Duodenal mucosa (tissue), 2 donors: ENCODE measurements around the gene CDKN1C.
A peak's percentile ranks its signal among the peaks of the same experiment; 100 is the strongest.

Experiments
- H3K27ac ChIP-seq: one replicate; pipeline ENCODE4 v1.7.0; 2013; ENCODE audit warnings: low read depth, low read length
- H3K27me3 ChIP-seq, 2 donors: one replicate each; pipeline ENCODE4 v1.7.0; 2013; ENCODE audit warnings: low read length in 2 of 2, control low read depth in 1 of 2; ENCODE audit not compliant: insufficient read depth in 2 of 2, control insufficient read depth in 1 of 2
- H3K36me3 ChIP-seq, 2 donors: one replicate each; pipeline ENCODE4 v1.7.0; 2013; ENCODE audit warnings: low read length in 2 of 2, control low read depth in 1 of 2; ENCODE audit not compliant: insufficient read depth in 2 of 2, control insufficient read depth in 1 of 2
- H3K4me1 ChIP-seq, 2 donors: one replicate each; pipeline ENCODE4 v1.7.0; 2013; ENCODE audit warnings: low read length in 2 of 2, control low read depth in 1 of 2; ENCODE audit not compliant: insufficient read depth in 2 of 2, control insufficient read depth in 1 of 2
- H3K4me3 ChIP-seq, 2 donors: one replicate each; pipeline ENCODE4 v1.7.0; 2013; ENCODE audit warnings: low read length in 2 of 2, low read depth in 1 of 2
- H3K9ac ChIP-seq, 2 donors: one replicate each; pipeline ENCODE4 v1.7.0; 2013; ENCODE audit warnings: low read length in 2 of 2, low read depth in 1 of 2
- H3K9me3 ChIP-seq, 2 donors: one replicate each; pipeline ENCODE4 v1.7.0; 2013; ENCODE audit warnings: low read length in 2 of 2, control low read depth in 1 of 2; ENCODE audit not compliant: control insufficient read depth in 1 of 2

CDKN1C gene

DNA sequence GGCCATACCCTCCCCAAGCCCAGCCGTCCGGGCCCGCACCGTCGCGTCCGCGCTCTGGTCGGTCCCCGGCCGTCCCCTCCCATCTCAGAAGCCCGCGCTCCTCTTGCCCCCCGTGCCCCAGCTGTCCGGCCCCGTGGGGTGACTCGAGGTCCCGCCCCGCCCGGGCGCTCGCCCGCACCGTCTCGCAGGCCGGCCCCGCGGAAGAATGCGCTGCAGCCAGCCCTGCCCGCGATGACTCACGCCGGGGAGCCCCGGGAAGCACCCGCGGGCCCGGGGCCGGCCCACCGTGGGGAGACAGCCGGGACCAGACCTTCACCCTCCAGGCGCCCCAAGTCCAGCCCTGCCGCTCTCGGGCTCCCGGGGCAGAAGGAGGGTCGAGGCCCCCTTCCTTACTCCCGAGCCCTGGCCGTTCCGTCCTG is 44.0 kb upstream of the CDKN1C start:
- Histone ChIP-seq H3K36me3 (no peaks in the 10 kb centered on the region), H3K4me3 (peak overlapping the region; percentile 67 to 80), H3K4me1 (peaks cover 31 to 44% of the 10 kb centered on the region in 2 donors), H3K9me3 (no peaks in the 10 kb centered on the region), H3K27me3 (no peaks in the 10 kb centered on the region), H3K9ac (peak overlapping the region; percentile 76 to 89), H3K27ac (peak overlapping the region; percentile 92)

DNA sequence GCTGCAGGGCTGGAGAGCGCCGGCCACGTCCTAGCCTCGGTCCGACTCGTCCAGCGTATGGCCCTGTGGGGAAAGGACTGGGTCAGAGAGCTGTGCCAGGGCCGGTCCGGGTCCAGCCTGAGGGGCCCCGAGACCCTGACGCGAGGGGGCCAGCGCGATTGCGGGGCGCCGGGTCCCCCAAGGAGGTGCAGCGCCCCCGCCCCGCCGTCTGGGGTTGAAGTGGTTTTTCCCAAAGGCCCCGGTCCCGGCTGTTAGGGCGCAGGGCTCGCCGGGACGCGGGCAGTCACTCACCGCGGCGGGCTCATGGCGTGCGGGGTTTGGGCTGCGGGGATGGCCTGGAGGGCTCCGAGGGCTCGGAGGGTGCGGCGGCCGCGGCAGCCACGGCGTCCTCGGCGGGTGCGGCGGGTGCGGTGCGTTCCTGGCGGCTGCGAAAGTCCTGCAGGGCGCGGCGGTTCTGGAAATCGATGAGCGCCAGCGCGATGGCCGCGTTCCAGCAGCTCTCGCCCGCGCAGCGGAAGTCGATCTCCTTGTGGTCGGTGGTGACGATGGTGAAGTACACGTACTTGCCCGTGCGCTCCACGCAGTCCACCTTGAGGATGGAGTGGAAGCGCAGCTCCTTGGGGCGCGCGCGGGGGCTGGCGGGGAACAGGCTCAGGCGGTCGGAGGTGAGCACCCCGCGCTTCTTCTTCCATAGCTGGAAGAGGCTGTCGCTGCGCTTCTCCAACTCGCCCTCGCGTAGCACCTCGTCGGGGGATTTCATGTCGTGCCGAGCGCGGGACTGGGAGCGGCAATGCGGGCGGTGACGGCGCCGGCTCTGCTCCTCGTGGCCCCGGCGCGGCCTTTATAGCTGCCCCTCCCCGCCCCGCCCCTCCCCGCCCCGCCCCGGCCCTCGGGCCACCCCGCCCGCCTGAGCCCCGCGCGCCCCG is 43.3 kb upstream of the CDKN1C start, which contains the start of gene PHLDA2:
TSS of gene PHLDA2 (minus strand) at position 816 of the 926 bp plus-strand sequence. CDS start at position 760, 56 bp downstream.
- peak within 1 kb of the TSS; percentile 81 to 89 for H3K9ac ChIP-seq
- H3K4me3 ChIP-seq, result peak within 1 kb of the TSS; percentile 74 to 80
- no peaks in the 10 kb centered on the region for H3K9me3 ChIP-seq
- no peaks in the 10 kb centered on the region for H3K36me3 ChIP-seq
- H3K27me3 ChIP-seq, result no peaks in the 10 kb centered on the region
- peak within 1 kb of the TSS; percentile 92 for H3K27ac ChIP-seq
- H3K4me1 ChIP-seq, result peaks cover 36 to 49% of the 10 kb centered on the region in 2 donors

DNA sequence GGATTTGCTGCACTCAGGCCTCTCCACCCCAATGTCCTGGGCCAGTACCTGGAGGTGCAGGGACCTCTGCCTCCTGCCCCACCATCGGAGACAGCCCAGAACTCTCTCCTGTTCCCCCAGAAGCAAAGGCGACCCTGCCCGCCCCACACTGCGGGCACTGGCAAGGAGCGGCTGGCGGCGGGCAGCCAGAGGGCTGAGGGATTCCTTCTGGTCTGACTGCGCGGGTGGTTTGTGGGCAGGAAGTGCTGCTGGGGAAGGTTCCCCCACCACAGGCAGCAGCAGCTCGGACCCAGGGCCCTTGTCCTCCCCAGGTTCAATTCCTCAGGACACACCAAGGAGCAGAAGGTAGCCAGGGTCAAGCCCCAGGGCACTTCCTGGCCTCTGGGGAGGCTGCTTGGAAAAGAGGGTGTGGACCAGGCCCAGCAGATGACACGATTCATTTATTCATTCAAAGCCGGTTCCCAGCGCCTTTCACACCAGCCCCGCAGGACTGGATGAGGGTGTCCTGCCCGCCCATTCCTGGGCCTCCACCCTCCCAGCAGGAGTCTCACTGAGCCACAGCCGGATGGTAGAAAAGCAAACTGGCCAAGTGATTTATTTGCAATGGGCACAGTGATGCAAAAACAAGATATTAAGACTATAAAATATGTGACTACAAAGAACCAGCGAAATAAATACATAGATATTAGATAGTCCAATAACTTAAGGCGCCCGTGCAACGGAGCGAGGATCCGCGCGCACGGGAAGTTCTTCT is 42.5 kb upstream of the CDKN1C start:
- Histone ChIP-seq H3K36me3 (no peaks in the 10 kb centered on the region), H3K27ac (peak overlapping the region; percentile 89), H3K4me1 (peaks cover 31 to 45% of the 10 kb centered on the region in 2 donors), H3K4me3 (peak overlapping the region; percentile 74 to 80), H3K9ac (peak overlapping the region; percentile 66 to 81), H3K27me3 (no peaks in the 10 kb centered on the region), H3K9me3 (no peaks in the 10 kb centered on the region)

DNA sequence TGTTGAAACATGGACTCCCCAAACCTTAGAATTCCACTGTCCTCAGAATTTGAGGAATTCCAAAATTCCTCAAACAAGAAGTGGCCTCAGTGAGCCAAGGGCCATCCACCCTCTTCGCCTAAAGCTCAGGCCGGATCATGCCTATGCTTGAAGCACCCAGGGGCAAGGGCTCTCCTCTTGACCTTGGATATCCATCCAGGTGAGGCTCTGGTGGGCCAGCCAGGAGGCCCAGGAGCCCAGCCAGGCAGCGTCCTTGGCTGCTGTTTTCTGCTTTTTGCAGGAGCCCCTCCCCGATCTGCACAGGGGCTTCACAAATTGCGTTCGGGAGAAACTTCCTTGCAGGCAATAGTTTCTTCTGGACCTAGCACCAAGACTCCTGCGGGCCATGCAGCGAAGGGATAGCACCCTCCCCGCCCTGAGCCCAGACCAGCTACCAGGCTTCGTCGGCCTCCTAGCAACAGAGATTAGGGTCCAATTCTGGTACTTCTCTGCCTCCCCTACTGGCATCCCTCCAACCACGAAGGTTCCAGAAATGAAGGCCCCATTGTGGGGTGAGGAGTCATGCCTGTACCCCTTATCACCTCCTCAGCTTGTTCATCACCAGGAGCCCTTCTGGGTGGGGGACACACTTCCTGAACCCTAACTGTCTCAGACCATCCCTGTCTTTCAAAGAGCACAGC is 41.7 kb upstream of the CDKN1C start:
- no peaks in the 10 kb centered on the region for H3K9me3 ChIP-seq
- H3K4me3 ChIP-seq, result peak overlapping the region; percentile 74 to 80
- H3K27me3 ChIP-seq, result no peaks in the 10 kb centered on the region
- H3K36me3 ChIP-seq, result no peaks in the 10 kb centered on the region
- H3K27ac ChIP-seq, result no peak overlapping the region
- H3K4me1 ChIP-seq, result peaks cover 31 to 44% of the 10 kb centered on the region in 2 donors
- peak overlapping the region; percentile 66 to 81 for H3K9ac ChIP-seq

DNA sequence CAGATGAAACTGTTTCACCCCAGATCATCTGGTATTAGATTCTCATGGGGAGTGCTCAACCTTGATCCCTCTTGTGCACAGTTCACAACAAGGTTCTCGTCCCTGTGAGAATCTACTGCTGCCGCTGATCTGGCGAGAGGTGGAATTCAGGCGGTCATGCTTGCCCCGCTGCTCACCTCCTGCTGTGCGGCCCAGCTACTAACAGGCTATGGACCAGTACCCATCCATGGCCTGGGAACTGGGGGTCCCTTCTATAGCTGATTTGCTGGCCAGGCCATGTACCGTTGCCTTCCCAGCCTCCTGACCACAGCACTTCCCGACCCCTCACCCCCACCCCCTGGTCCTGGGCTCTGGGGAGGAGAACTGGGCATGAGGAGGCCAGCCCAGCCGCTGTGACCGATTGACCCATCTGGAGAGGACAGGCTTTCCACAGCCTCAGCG is 41.1 kb upstream of the CDKN1C start:
- no peaks in the 10 kb centered on the region for H3K27me3 ChIP-seq

DNA sequence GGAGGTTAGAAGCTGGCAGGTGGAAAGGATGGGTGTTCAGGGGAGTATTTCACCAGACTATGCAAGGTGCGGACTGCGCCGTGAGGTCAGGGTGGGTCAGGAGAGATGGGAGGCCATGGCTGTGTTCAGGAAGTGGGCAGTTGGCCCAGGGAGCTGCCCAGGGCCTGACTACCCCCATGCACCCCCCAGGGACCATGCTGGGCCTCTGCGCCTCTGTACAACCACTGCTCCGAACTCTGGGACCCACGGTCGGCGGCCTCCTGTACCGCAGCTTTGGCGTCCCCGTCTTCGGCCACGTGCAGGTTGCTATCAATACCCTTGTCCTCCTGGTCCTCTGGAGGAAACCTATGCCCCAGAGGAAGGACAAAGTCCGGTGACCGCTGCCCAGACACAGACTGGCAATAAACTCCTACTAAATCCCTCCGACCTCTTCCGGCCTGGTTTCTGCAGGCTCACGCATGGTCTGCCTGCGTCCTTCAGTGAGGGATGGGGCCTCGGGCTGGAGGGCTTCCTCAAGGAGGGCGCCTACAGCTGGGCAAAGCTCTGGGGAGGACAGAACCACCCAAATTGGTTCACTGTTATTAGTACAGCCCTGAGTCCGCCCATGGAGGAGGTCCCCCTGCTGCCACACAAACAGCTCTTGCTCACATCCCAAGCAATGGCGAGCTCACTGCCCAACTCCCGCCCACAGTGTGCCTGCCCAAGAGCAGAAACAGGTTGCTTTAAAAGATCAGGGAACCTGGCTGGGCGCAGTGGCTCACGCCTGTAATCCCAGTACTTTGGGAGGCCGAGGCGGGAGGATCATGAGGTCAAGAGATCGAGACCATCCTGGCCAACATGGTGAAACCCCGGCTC is 39.5 kb upstream of the CDKN1C start:
- no peaks in the 10 kb centered on the region for H3K36me3 ChIP-seq
- no peaks in the 10 kb centered on the region for H3K27me3 ChIP-seq
- H3K4me3 ChIP-seq, result no peak overlapping the region
- no peaks in the 10 kb centered on the region for H3K9me3 ChIP-seq
- peak overlapping the region; percentile 32 for H3K27ac ChIP-seq
- H3K4me1 ChIP-seq, result peaks cover 31 to 37% of the 10 kb centered on the region in 2 donors
- H3K9ac ChIP-seq, result no peak overlapping the region

More for the DNA sequence above, 41.1 kb upstream of the CDKN1C start:
- Histone ChIP-seq H3K4me1 (peaks cover 31 to 44% of the 10 kb centered on the region in 2 donors), H3K4me3 (no peak overlapping the region), H3K9me3 (no peaks in the 10 kb centered on the region), H3K36me3 (no peaks in the 10 kb centered on the region), H3K27ac (no peak overlapping the region), H3K9ac (no peak overlapping the region)

DNA sequence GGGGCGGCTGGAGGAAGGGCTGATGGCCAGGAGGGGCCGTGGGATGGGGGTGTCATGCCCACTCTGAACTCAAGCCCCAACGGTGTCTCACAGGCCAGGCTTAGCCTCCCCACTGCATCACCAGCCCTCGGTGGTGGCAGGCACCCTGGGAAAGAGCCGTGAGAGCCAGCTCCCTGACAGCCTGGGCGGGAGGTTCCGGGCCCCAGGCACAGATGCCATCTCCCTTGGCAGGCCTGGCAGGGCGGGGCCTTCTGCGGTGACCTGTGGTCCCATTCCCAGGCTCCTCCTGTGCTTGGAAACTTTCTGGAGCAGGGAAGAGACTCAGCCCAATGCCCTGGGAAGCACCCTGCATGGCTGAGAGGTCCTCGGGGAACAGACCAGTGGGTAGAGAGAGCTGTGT is 38.8 kb upstream of the CDKN1C start:
- Histone ChIP-seq H3K4me3 (no peak overlapping the region), H3K9ac (peak overlapping the region in 1 of 2 donors; percentile 18), H3K4me1 (peaks cover 27 to 33% of the 10 kb centered on the region in 2 donors), H3K27ac (peak overlapping the region; percentile 32), H3K9me3 (no peaks in the 10 kb centered on the region), H3K27me3 (no peaks in the 10 kb centered on the region), H3K36me3 (no peaks in the 10 kb centered on the region)

DNA sequence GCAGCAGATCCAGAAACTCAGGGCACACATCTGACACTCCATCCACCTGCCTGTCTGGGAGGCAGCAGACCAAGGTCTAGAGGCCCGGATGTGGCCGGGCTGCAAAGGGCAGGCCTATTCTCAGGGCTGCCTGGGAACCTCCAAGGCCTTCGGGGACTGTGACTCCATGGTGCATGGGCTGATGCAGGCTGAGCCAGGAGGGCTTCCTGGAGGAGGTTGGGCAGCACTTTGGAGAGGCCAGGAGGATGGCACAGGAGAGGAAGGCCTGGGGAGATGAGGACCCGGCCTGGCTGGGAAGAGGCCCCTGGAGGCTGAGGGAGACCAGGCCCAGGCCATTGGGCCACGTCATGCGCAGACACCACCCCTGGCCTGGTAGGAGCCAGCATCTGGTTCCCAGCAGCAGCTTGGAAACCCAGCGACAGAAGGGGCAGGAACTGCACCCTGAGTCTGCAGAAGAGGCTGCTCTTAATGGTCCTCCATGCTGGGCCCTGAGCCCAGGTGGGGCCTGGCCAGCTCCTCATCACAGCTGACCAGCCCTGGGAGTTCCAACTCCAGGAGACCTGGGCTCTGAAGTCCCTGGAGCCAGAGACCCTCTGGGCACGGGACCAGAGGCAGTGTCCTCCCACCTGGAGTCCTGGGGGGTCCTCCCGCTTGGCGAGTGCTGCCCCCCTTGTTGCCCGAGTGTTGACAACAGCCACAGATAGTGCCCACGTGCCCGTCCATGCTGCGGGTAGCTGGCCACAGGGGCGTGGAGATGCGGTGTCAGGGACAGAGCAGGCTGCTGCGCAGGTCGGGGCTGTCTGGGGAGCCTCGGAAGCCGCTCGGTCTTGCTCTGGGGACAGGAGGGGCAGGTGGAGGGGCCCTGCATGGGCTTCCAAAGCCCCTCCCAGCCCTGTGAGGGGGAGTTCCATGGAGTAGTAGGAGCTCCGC is 38.1 kb upstream of the CDKN1C start:
- no peaks in the 10 kb centered on the region for H3K9me3 ChIP-seq
- no peak overlapping the region for H3K4me3 ChIP-seq
- peaks cover 27 to 29% of the 10 kb centered on the region in 2 donors for H3K4me1 ChIP-seq
- H3K27me3 ChIP-seq, result no peaks in the 10 kb centered on the region
- H3K27ac ChIP-seq, result no peak overlapping the region
- H3K36me3 ChIP-seq, result no peaks in the 10 kb centered on the region
- peak overlapping the region in 1 of 2 donors; percentile 18 for H3K9ac ChIP-seq
